SK-N-SH treated with all-trans-retinoic acid at 6 μM for 48 hours (cell line): ENCODE measurements around the gene ABCD2.

Experiments used
- ATAC-seq: fragments of 200-7000 bp; cut with Tn5 transposase; 3 replicates; pipeline ENCODE4 v1.9.1; 2020; ENCODE audit warnings: mild to moderate bottlenecking, moderate library complexity
- ARNTL ChIP-seq: fragments of 450-650 bp; formaldehyde crosslinking; IDR thresholded peaks from 2 replicates; pipeline ENCODE4 v1.5.0; 2020; ENCODE audit warnings: low read depth, mild to moderate bottlenecking, moderate library complexity, borderline replicate concordance
- BACH2 ChIP-seq: fragments of 250-450 bp; sonication (Bioruptor Pico); IDR thresholded peaks from 2 replicates; pipeline ENCODE4 v1.9.0; 2021; ENCODE audit warnings: mild to moderate bottlenecking, borderline replicate concordance
- CREB5 ChIP-seq: fragments of 250-450 bp; sonication (Bioruptor Pico); IDR thresholded peaks from 2 replicates; pipeline ENCODE4 v1.5.1; 2020; ENCODE audit warnings: low read depth, mild to moderate bottlenecking, moderate library complexity
- CSDC2 ChIP-seq: fragments of 250-450 bp; sonication (Bioruptor Pico); IDR thresholded peaks from 2 replicates; pipeline ENCODE4 v1.5.0; 2020; ENCODE audit warnings: mild to moderate bottlenecking, moderate library complexity
- CSRNP3 ChIP-seq: fragments of 250-450 bp; sonication (Bioruptor Pico); IDR thresholded peaks from 2 replicates; pipeline ENCODE4 v1.5.1; 2021; ENCODE audit warnings: mild to moderate bottlenecking, moderate library complexity
- ESRRG ChIP-seq: fragments of 250-450 bp; sonication (Bioruptor Pico); IDR thresholded peaks from 2 replicates; pipeline ENCODE4 v1.6.1; 2021; ENCODE audit warnings: mild to moderate bottlenecking
- GLIS3 ChIP-seq: fragments of 250-450 bp; sonication (Bioruptor Pico); IDR thresholded peaks from 2 replicates; pipeline ENCODE4 v1.5.0; 2020; ENCODE audit warnings: mild to moderate bottlenecking, moderate library complexity
- ISL1 ChIP-seq: fragments of 250-450 bp; sonication (Bioruptor Pico); IDR thresholded peaks from 2 replicates; pipeline ENCODE4 v2.1.2; 2022; ENCODE audit warnings: mild to moderate bottlenecking, moderate library complexity
- OSR1 ChIP-seq: fragments of 250-450 bp; sonication (Bioruptor Pico); IDR thresholded peaks from 2 replicates; pipeline ENCODE4 v1.8.0; 2022; ENCODE audit warnings: moderate library complexity, mild to moderate bottlenecking, inconsistent platforms
- PATZ1 ChIP-seq: fragments of 250-450 bp; sonication (Bioruptor Pico); IDR thresholded peaks from 2 replicates; pipeline ENCODE4 v1.8.0; 2020; ENCODE audit warnings: mild to moderate bottlenecking, moderate library complexity, borderline replicate concordance
- POU6F1 ChIP-seq: fragments of 250-450 bp; sonication (Bioruptor Pico); IDR thresholded peaks from 2 replicates; pipeline ENCODE4 v1.8.0; 2021; ENCODE audit warnings: low read depth, mild to moderate bottlenecking, moderate library complexity, borderline replicate concordance
- PPARA ChIP-seq: fragments of 250-450 bp; sonication (Bioruptor Pico); IDR thresholded peaks from 2 replicates; pipeline ENCODE4 v1.5.0; 2020; ENCODE audit warnings: mild to moderate bottlenecking, borderline replicate concordance
- RARB ChIP-seq: fragments of 250-450 bp; sonication (Bioruptor Pico); IDR thresholded peaks from 2 replicates; pipeline ENCODE4 v1.8.0; 2021; ENCODE audit warnings: mild to moderate bottlenecking, moderate library complexity
- SNAI2 ChIP-seq: fragments of 250-450 bp; sonication (Bioruptor Pico); IDR thresholded peaks from 2 replicates; pipeline ENCODE4 v1.5.0; 2020; ENCODE audit warnings: mild to moderate bottlenecking, moderate library complexity
- TCF4 ChIP-seq: fragments of 250-450 bp; sonication (Bioruptor Pico); IDR thresholded peaks from 2 replicates; pipeline ENCODE4 v1.8.0; 2021; ENCODE audit warnings: mild to moderate bottlenecking, moderate library complexity, borderline replicate concordance
- TOX ChIP-seq: fragments of 250-450 bp; sonication (Bioruptor Pico); IDR thresholded peaks from 2 replicates; pipeline ENCODE4 v1.8.0; 2021; ENCODE audit warnings: mild to moderate bottlenecking, moderate library complexity, borderline replicate concordance
- ZC3H10 ChIP-seq: fragments of 250-450 bp; sonication (Bioruptor Pico); IDR thresholded peaks from 2 replicates; pipeline ENCODE4 v1.5.1; 2021; ENCODE audit warnings: mild to moderate bottlenecking, moderate library complexity
- ZFP3 ChIP-seq: fragments of 250-450 bp; sonication (Bioruptor Pico); IDR thresholded peaks from 2 replicates; pipeline ENCODE4 v1.5.0; 2020; ENCODE audit warnings: mild to moderate bottlenecking, moderate library complexity
- ZFP30 ChIP-seq: fragments of 450-650 bp; formaldehyde crosslinking; IDR thresholded peaks from 2 replicates; pipeline ENCODE4 v1.5.0; 2022; ENCODE audit warnings: mild to moderate bottlenecking, moderate library complexity
- ZNF565 ChIP-seq: fragments of 450-650 bp; formaldehyde crosslinking; conservative IDR thresholded peaks from 2 replicates; pipeline ENCODE4 v1.5.0; 2020; ENCODE audit warnings: low read depth, mild to moderate bottlenecking, moderate library complexity
- ZNF70 ChIP-seq: fragments of 450-650 bp; formaldehyde crosslinking; IDR thresholded peaks from 2 replicates; pipeline ENCODE4 v1.5.0; 2020; ENCODE audit warnings: mild to moderate bottlenecking, moderate library complexity
- ZNF8 ChIP-seq: fragments of 450-650 bp; formaldehyde crosslinking; IDR thresholded peaks from 2 replicates; pipeline ENCODE4 v1.5.0; 2020; ENCODE audit warnings: mild to moderate bottlenecking, moderate library complexity
- TF ChIP-seq, protein P1 (sequence below): fragments of 250-450 bp; sonication (Bioruptor Pico); IDR thresholded peaks from 2 replicates; pipeline ENCODE4 v1.5.0; 2020; ENCODE audit warnings: mild to moderate bottlenecking, moderate library complexity

Gene ABCD2

DNA sequence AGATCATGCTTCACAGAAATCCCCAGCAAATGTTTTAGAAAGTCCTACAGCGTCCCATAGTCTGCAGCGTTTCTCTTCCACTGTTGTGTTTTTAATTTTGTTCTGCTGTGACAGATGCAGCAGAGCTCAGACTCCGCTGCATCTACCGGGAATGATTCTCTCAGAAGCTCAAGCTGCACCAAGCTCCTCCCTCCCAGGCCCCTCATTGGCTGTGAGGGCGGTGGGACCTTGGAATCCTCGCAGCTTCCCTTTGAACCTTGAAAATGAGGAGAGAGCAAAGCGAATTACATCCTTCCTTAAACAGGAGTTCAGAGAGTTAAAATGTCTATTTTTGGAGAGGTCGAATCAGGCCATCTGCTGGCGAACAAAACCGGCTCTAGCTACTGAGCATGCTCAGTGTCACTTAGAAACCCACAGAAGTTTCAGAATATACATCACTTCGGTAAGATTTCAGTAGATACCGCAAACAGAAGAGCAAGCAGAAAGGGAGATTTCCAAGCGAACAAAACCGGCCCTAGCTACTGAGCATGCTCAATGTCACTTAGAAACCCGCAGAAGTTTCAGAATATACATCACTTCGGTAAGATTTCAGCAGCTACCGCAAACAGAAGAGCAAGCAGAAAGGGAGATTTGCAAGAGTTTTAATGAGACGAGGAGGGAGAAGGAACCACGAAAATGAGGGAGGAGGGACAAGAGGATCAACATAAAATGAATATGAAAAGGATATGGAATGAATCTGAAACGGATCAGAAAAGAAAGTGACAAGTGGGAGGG, at the start of gene ABCD2:
Gene ABCD2 (minus strand): TSS at position 144 of the 774 bp plus-strand sequence. CDS start 188 bp downstream, outside the sequence.
- peak; percentile 98 for ATAC-seq
- TF ChIP-seq PPARA (CRISPR knock-in tag) (no peak), ESRRG (CRISPR knock-in tag) (no peak), ZNF565 (CRISPR knock-in tag) (no peak), ZNF8 (CRISPR knock-in tag) (no peak; the same call in 1 of the 2 replicates), SNAI2 (no peak), OSR1 (no peak), ZNF70 (CRISPR knock-in tag) (no peak), BACH2 (CRISPR knock-in tag) (no peak), POU6F1 (CRISPR knock-in tag) (no peak), CSDC2 (no peak), ZFP3 (CRISPR knock-in tag) (no peak), PATZ1 (CRISPR knock-in tag) (no peak), CSRNP3 (no peak), TCF4 (CRISPR knock-in tag) (no peak), TOX (no peak), ZFP30 (CRISPR knock-in tag) (no peak), GLIS3 (no peak)
- TF ChIP-seq, protein P1, sequence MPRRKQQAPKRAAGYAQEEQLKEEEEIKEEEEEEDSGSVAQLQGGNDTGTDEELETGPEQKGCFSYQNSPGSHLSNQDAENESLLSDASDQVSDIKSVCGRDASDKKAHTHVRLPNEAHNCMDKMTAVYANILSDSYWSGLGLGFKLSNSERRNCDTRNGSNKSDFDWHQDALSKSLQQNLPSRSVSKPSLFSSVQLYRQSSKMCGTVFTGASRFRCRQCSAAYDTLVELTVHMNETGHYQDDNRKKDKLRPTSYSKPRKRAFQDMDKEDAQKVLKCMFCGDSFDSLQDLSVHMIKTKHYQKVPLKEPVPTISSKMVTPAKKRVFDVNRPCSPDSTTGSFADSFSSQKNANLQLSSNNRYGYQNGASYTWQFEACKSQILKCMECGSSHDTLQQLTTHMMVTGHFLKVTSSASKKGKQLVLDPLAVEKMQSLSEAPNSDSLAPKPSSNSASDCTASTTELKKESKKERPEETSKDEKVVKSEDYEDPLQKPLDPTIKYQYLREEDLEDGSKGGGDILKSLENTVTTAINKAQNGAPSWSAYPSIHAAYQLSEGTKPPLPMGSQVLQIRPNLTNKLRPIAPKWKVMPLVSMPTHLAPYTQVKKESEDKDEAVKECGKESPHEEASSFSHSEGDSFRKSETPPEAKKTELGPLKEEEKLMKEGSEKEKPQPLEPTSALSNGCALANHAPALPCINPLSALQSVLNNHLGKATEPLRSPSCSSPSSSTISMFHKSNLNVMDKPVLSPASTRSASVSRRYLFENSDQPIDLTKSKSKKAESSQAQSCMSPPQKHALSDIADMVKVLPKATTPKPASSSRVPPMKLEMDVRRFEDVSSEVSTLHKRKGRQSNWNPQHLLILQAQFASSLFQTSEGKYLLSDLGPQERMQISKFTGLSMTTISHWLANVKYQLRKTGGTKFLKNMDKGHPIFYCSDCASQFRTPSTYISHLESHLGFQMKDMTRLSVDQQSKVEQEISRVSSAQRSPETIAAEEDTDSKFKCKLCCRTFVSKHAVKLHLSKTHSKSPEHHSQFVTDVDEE (CRISPR knock-in tag) = no peak

DNA sequence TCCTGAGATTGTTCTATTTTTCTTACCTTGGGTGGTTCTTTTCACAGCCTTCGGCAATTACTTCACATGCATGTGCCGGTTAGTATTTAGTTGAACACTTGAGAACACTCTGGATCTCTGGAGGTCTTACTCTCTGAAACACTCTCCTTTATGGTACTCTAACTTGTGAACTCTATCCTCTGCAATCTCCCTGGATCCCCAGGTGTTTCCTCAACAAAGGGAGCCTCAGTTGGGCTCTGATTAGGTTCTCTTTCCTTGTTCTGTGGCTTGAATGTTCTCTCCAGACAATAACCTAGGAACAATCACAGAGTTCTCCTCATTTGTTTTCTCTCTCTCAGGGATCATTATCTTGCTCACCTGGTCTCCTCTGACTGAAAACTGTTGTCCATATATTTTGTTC, 40.5 kb upstream of the ABCD2 start:
- TF ChIP-seq PATZ1 (CRISPR knock-in tag) (no peak), OSR1 (no peak), CREB5 (CRISPR knock-in tag) (no peak), ZFP3 (CRISPR knock-in tag) (no peak), ZFP30 (CRISPR knock-in tag) (no peak), ZC3H10 (no peak), RARB (CRISPR knock-in tag) (no peak), PPARA (CRISPR knock-in tag) (no peak), CSDC2 (no peak), ZNF565 (CRISPR knock-in tag) (no peak), ARNTL (CRISPR knock-in tag) (no peak), SNAI2 (no peak), ZNF70 (CRISPR knock-in tag) (no peak), CSRNP3 (no peak), POU6F1 (CRISPR knock-in tag) (no peak), ISL1 (no peak)
- TF ChIP-seq, all 23 proteins: peak for 0
- ATAC-seq = no peak
